ENCODE data around the gene ITPR3.

- TF ChIP-seq EP300 (IDR thresholded peaks at IDR 0.05) (no peak), CTCF (IDR thresholded peaks at IDR 0.05) (no peak)
Measured at GRCh38 chr6:33634161-33634727, 13.1 kb downstream of the ITPR3 start.
